Stimulated activated CD4-positive, alpha-beta T cell treated with anti-CD3 and anti-CD28 coated beads, TNF-alpha, amount 100 ng/mL, for 4 hours (primary cell): ENCODE data around the gene POTEF.
"Not testable (repeated sequence)": the region's sequence is repeated elsewhere in the genome, so short reads cannot be mapped to it uniquely, and the experiment has no call there.

Source experiments
- DNase-seq, 3 experiments: peaks; one replicate each; pipeline ENCODE4 v3.0.0-alpha.2; 2020; ENCODE audit warnings: low read depth in 3 of 3

The POTEF gene

DNA sequence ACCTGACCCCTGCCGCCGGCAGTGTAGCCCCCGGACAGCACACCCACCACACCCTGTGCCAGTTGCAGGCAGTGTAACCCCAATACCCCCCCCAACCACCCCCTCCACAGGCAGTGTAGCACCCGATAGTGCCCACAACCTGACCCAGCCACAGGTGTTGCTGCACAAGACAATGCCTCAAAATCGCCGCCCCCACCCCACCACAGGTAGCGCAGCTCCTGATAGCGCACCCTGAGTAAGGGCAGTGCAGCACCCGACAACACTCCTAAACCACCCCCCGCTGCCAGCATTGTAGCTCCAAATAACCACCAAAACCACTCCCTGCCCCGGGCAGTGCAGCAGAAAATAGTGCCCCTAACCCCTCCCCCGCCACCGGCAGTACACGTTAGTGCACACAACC lies 558 bp downstream of the POTEF start:
- DNase-seq, result not testable (repeated sequence)

GRCh38 chr2:130127726-130128125 lies 1.3 kb downstream of the POTEF start:
- not testable (repeated sequence) for DNase-seq

GRCh38 chr2:130120924-130121323 lies 8.1 kb downstream of the POTEF start:
- DNase-seq, result not testable (repeated sequence)

- not testable (repeated sequence) for DNase-seq
Observed at GRCh38 chr2:130102597-130103363, 26.2 kb downstream of the POTEF start.

GRCh38 chr2:130062645-130063044 lies 66.4 kb downstream of the POTEF start:
- not testable (repeated sequence) for DNase-seq

DNA sequence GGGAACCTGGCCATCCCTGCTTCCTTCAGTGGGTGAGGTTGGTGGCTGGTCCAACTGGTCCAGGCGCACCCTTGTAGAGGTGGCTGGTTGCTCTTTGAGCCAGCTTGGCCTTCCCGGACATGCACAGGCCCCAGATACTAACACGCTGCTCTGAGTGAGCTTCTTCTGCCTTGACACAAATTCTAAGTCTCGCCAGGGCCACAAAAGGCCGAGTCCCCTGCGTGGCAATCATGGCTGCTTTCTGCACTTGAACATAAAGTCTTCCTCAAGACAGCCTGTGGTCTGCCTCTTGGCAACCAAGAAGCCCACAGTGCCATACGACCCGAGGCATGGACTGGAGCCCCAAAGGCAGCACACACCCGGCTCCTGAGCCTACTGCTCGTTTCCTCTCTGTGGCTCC lies 69.0 kb downstream of the POTEF start:
- DNase-seq, result not testable (repeated sequence)

DNA sequence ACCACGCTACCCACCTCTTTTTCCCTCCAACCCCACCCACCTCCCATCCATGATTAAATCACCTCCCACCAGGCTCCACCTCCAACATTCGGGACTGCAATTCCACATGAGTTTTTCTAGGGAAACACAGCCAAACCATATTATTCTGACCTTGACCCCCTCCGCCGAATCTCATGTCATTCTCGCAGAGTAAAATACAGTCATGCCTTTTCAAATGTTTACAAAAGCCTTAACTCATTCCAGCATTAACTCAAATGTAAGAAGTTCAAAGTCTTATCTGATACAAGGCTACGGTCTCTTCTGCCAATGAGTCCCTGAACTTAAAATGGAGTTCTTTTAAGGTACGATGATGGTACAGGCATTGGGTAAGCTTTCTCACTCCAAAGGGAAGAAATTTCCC lies 72.7 kb downstream of the POTEF start:
- DNase-seq, result not testable (repeated sequence)

GRCh38 chr2:130053217-130053911 lies 75.7 kb downstream of the POTEF start:
- DNase-seq, result not testable (repeated sequence)

DNA sequence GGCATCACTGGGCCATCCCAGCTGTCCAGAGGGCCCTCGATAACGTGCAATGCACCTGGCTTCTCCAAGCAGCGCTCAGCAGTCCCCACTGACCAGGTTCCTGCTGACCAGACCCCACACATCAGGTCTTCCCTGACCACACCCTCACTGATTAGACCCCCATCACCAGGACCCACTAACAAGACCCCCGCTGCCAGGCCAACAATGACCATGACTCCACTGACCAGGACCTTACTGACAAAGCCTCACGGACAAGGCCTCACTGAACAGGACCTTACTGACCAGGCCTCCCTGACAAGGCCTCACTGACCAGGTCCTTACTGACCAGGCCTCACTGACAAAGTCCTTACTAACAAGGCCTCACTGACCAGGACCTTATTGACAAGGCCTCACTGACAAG lies 76.6 kb downstream of the POTEF start:
- DNase-seq, result not testable (repeated sequence)

DNA sequence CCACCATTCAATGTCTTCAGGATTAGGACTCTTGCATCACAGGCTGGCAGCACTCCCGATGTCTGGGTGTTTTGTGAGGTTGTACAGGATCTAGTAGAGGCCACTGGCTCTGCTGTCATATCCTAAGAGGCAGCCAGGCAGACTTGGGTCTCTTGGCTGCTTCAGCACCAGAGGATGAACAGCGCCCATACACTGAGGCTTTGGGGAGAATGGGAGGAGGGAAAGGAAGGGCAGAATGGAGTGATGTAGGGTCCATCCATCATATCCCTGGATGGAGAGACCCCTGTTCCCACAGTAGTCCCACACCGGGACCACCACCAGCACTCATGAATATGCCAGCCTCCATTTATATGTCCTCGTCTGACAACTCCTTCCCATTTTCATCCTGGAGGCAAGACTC lies 80.6 kb downstream of the POTEF start:
- DNase-seq, result not testable (repeated sequence)

DNA sequence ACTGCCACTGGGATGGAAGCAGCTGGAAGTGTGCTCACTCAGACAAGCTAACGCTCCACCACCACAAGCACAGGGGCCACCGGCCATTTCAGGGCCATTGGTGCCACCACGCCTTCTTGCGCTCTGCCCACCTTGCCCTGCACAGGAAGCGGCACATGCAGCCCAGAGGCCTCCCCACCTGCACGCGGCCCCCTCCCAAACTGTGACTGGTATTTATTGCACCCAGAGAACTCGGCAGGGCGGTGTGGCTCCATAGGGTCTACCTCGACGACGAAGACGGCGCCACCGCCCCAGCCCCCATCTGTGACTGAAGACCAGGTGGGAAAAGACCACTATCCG lies 90.8 kb downstream of the POTEF start:
- DNase-seq, result not testable (repeated sequence)

- not testable (repeated sequence) for DNase-seq
Observed at GRCh38 chr2:130025931-130026330, 103.1 kb downstream of the POTEF start.
